Measurements from ENCODE around the gene NREP. TPM values are rescaled to one million over a fixed set of nuclear protein-coding genes. Genes with fewer than 3 reads are reported as not detected.

NREP gene
- polyA plus RNA-seq, 1 experiment, result 387 TPM

GRCh38 chr5:111697215-111697614 lies 59.8 kb downstream of the NREP start:
- ChIA-PET CTCF (no interaction called here), POLR2A (interaction anchor here (0.6 kb wide), 1 partner anchor 85 kb away, joined by 6 read pairs; no protein-coding TSS in a partner anchor)
- no peak for DNase-seq (ENCODE audit: low read depth)
- TF ChIP-seq CTCF (IDR thresholded peaks at IDR 0.05; ENCODE audit: insufficient read depth, low read depth, low read length), result no peak
- Histone ChIP-seq H3K27me3 (ENCODE audit: control insufficient read depth, insufficient read depth, low read length) (no peaks in the 10 kb centered on the region), H3K36me3 (ENCODE audit: control insufficient read depth, insufficient read depth, low read length) (no peaks in the 10 kb centered on the region), H3K4me3 (ENCODE audit: low read depth, low read length) (no peak overlapping the region)

- Histone ChIP-seq H3K27me3 (ENCODE audit: control insufficient read depth, insufficient read depth, low read length) (no peaks in the 10 kb centered on the region), H3K36me3 (ENCODE audit: control insufficient read depth, insufficient read depth, low read length) (no peaks in the 10 kb centered on the region), H3K4me3 (ENCODE audit: low read depth, low read length) (no peak overlapping the region)
- ChIA-PET CTCF (no interaction called here), POLR2A (no interaction called here)
- no peak for TF ChIP-seq CTCF (IDR thresholded peaks at IDR 0.05; ENCODE audit: insufficient read depth, low read depth, low read length)
- DNase-seq (ENCODE audit: low read depth), result no peak
Measured at GRCh38 chr5:111695991-111696390, 61.0 kb downstream of the NREP start.

- ChIA-PET CTCF (interaction anchor here (1.4 kb wide), 2 partner anchors 42 to 163 kb away, joined by 3 to 5 read pairs; no protein-coding TSS in a partner anchor), POLR2A (interaction anchor here (0.6 kb wide), 1 partner anchor 49 kb away, joined by 3 read pairs; no protein-coding TSS in a partner anchor)
- Histone ChIP-seq H3K36me3 (ENCODE audit: control insufficient read depth, insufficient read depth, low read length) (no peaks in the 10 kb centered on the region), H3K4me3 (ENCODE audit: low read depth, low read length) (no peak overlapping the region), H3K27me3 (ENCODE audit: control insufficient read depth, insufficient read depth, low read length) (no peaks in the 10 kb centered on the region)
- TF ChIP-seq CTCF (IDR thresholded peaks at IDR 0.05; ENCODE audit: insufficient read depth, low read depth, low read length), result no peak
- DNase-seq (ENCODE audit: low read depth), result peak; percentile 73
Measured at GRCh38 chr5:111694133-111694532, 62.9 kb downstream of the NREP start.

GRCh38 chr5:111691914-111692313 lies 65.1 kb downstream of the NREP start:
- ChIA-PET POLR2A (no interaction called here), CTCF (no interaction called here)
- H3K27me3 ChIP-seq (ENCODE audit: control insufficient read depth, insufficient read depth, low read length), result no peaks in the 10 kb centered on the region
- H3K36me3 ChIP-seq (ENCODE audit: control insufficient read depth, insufficient read depth, low read length), result no peaks in the 10 kb centered on the region
- no peak for DNase-seq (ENCODE audit: low read depth)
- H3K4me3 ChIP-seq (ENCODE audit: low read depth, low read length), result no peak overlapping the region
- no peak for TF ChIP-seq CTCF (IDR thresholded peaks at IDR 0.05; ENCODE audit: insufficient read depth, low read depth, low read length)

- ChIA-PET CTCF (no interaction called here), POLR2A (no interaction called here)
- Histone ChIP-seq H3K27me3 (ENCODE audit: control insufficient read depth, insufficient read depth, low read length) (no peaks in the 10 kb centered on the region), H3K36me3 (ENCODE audit: control insufficient read depth, insufficient read depth, low read length) (no peaks in the 10 kb centered on the region), H3K4me3 (ENCODE audit: low read depth, low read length) (no peak overlapping the region)
- no peak for TF ChIP-seq CTCF (IDR thresholded peaks at IDR 0.05; ENCODE audit: insufficient read depth, low read depth, low read length)
- no peak for DNase-seq (ENCODE audit: low read depth)
Measured at GRCh38 chr5:111691508-111691907, 65.5 kb downstream of the NREP start.
